H1 (cell line): ENCODE results near the gene MAP6D1. TPM values are rescaled to one million over a fixed set of nuclear protein-coding genes. Genes with fewer than 3 reads are reported as not detected.

Experiments used
- CEBPB ChIP-seq: IDR thresholded peaks from 2 replicates; pipeline ENCODE4 v1.6.1; 2012; ENCODE audit warnings: low read depth, low read length
- EP300 ChIP-seq, 2 experiments: IDR thresholded peaks; 1 replicate in 1 of 2; 2 replicates in 1 of 2; pipeline ENCODE4 v1.6.1; 2011 to 2012; ENCODE audit warnings: low read depth in 2 of 2, low read length in 2 of 2, mild to moderate bottlenecking in 2 of 2, borderline replicate concordance in 1 of 2, inconsistent platforms in 1 of 2, moderate library complexity in 1 of 2
- GTF2F1 ChIP-seq: IDR thresholded peaks from 2 replicates; pipeline ENCODE4 v1.6.1; 2012; ENCODE audit warnings: low read depth, low read length, improper control_type of control experiment, borderline replicate concordance
- SIX5 ChIP-seq: IDR thresholded peaks from 2 replicates; pipeline ENCODE4 v1.6.1; 2011; ENCODE audit warnings: mild to moderate bottlenecking, low read depth, low read length
- ZNF274 ChIP-seq: IDR thresholded peaks from 2 replicates; pipeline ENCODE4 v1.7.0; 2012; ENCODE audit warnings: low read length, borderline replicate concordance; ENCODE audit errors: extremely low read depth
- polyA plus RNA-seq, 7 experiments: library from polyadenylated mRNA; depleted of rRNA in 3 of 7; stranded (reverse) in 5 of 7; unstranded in 2 of 7; fragments of >200 nt in 5 of 7; fragments of 200-250 nt in 2 of 7; gene quantifications; 1 replicate in 5 of 7; 2 replicates in 1 of 7; 4 replicates in 1 of 7; pipeline versions ENCODE4 v1.2.1 to v1.2.3, GENCODE V29; 2011 to 2013; ENCODE audit warnings: missing spikeins in 2 of 7, mixed read lengths in 2 of 7
- total RNA-seq: library from RNA; stranded (reverse); fragmentation: NEBNext Ultra II Directional; extraction: Animal tissue kit (Norgen Biotek cat#: 25700); gene quantifications from 2 replicates; pipeline ENCODE4 v1.2.1, GENCODE V29; 2021
- TF ChIP-seq, protein P1 (sequence below): fragments of 300-600 bp; sonication (generic); IDR thresholded peaks from 2 replicates; pipeline ENCODE4 v1.7.1; 2012; ENCODE audit warnings: low read length, moderate library complexity, mild to moderate bottlenecking, inconsistent platforms; ENCODE audit not compliant: insufficient replicate concordance

MAP6D1 gene
- total and polyA plus RNA-seq, 2 of the 8 experiments (the other 6 are each of a cell fraction or from before 2014, with no cell fraction given), result 4.8 to 5.2 TPM

DNA sequence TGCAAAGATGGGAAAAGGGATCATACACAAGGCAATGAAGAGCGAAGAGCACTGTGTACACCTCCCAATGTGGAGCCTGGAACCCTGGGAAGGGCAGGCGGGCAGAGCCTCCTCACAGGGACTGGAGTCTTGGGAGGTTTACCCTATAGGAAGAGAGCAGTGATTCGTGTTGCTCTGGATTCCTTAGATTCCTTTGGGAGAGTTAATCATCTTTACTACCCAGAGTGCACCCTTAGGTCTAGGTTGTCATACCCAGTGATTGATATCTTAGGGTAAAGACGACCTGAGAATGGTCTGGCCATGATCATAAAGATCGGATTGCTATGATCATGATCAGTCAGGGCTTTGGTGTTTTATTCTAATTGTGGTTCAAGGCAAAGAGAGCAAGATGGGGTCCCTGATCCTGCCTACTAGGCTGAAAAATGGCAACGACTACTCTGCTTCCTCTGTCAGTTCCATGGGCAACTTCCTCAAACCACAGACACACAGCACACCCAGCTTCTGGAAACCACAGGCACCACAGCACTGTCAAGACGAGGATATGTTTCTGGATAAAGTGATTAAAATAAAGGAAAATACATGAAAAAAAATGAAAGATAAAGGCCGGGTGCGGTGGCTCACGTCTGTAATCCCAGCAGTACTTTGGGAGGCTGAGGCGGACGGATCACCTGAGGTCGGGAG, 20.4 kb upstream of the MAP6D1 start (continued):
- TF ChIP-seq, protein P1, sequence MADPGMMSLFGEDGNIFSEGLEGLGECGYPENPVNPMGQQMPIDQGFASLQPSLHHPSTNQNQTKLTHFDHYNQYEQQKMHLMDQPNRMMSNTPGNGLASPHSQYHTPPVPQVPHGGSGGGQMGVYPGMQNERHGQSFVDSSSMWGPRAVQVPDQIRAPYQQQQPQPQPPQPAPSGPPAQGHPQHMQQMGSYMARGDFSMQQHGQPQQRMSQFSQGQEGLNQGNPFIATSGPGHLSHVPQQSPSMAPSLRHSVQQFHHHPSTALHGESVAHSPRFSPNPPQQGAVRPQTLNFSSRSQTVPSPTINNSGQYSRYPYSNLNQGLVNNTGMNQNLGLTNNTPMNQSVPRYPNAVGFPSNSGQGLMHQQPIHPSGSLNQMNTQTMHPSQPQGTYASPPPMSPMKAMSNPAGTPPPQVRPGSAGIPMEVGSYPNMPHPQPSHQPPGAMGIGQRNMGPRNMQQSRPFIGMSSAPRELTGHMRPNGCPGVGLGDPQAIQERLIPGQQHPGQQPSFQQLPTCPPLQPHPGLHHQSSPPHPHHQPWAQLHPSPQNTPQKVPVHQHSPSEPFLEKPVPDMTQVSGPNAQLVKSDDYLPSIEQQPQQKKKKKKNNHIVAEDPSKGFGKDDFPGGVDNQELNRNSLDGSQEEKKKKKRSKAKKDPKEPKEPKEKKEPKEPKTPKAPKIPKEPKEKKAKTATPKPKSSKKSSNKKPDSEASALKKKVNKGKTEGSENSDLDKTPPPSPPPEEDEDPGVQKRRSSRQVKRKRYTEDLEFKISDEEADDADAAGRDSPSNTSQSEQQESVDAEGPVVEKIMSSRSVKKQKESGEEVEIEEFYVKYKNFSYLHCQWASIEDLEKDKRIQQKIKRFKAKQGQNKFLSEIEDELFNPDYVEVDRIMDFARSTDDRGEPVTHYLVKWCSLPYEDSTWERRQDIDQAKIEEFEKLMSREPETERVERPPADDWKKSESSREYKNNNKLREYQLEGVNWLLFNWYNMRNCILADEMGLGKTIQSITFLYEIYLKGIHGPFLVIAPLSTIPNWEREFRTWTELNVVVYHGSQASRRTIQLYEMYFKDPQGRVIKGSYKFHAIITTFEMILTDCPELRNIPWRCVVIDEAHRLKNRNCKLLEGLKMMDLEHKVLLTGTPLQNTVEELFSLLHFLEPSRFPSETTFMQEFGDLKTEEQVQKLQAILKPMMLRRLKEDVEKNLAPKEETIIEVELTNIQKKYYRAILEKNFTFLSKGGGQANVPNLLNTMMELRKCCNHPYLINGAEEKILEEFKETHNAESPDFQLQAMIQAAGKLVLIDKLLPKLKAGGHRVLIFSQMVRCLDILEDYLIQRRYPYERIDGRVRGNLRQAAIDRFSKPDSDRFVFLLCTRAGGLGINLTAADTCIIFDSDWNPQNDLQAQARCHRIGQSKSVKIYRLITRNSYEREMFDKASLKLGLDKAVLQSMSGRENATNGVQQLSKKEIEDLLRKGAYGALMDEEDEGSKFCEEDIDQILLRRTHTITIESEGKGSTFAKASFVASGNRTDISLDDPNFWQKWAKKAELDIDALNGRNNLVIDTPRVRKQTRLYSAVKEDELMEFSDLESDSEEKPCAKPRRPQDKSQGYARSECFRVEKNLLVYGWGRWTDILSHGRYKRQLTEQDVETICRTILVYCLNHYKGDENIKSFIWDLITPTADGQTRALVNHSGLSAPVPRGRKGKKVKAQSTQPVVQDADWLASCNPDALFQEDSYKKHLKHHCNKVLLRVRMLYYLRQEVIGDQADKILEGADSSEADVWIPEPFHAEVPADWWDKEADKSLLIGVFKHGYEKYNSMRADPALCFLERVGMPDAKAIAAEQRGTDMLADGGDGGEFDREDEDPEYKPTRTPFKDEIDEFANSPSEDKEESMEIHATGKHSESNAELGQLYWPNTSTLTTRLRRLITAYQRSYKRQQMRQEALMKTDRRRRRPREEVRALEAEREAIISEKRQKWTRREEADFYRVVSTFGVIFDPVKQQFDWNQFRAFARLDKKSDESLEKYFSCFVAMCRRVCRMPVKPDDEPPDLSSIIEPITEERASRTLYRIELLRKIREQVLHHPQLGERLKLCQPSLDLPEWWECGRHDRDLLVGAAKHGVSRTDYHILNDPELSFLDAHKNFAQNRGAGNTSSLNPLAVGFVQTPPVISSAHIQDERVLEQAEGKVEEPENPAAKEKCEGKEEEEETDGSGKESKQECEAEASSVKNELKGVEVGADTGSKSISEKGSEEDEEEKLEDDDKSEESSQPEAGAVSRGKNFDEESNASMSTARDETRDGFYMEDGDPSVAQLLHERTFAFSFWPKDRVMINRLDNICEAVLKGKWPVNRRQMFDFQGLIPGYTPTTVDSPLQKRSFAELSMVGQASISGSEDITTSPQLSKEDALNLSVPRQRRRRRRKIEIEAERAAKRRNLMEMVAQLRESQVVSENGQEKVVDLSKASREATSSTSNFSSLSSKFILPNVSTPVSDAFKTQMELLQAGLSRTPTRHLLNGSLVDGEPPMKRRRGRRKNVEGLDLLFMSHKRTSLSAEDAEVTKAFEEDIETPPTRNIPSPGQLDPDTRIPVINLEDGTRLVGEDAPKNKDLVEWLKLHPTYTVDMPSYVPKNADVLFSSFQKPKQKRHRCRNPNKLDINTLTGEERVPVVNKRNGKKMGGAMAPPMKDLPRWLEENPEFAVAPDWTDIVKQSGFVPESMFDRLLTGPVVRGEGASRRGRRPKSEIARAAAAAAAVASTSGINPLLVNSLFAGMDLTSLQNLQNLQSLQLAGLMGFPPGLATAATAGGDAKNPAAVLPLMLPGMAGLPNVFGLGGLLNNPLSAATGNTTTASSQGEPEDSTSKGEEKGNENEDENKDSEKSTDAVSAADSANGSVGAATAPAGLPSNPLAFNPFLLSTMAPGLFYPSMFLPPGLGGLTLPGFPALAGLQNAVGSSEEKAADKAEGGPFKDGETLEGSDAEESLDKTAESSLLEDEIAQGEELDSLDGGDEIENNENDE, result no peak
- TF ChIP-seq GTF2F1, result no peak
- TF ChIP-seq EP300 (IDR thresholded peaks at IDR 0.05; ENCODE audit: borderline replicate concordance in 1 of 2, low read depth in 2 of 2, low read length in 2 of 2), result no peak
- TF ChIP-seq SIX5, result no peak
- TF ChIP-seq ZNF274, result no peak
- no peak for TF ChIP-seq CEBPB
